NCI-H2107 treated with DMSO at 0.1 percent for 48 hours (cell line): ENCODE results near the gene PLEKHA8.

ENCODE experiments used
- DNase-seq: peaks from one replicate; lab custom pipeline; 2025; ENCODE audit not compliant: unreplicated experiment; lab: John Stamatoyannopoulos, UW

The PLEKHA8 gene, protein sequence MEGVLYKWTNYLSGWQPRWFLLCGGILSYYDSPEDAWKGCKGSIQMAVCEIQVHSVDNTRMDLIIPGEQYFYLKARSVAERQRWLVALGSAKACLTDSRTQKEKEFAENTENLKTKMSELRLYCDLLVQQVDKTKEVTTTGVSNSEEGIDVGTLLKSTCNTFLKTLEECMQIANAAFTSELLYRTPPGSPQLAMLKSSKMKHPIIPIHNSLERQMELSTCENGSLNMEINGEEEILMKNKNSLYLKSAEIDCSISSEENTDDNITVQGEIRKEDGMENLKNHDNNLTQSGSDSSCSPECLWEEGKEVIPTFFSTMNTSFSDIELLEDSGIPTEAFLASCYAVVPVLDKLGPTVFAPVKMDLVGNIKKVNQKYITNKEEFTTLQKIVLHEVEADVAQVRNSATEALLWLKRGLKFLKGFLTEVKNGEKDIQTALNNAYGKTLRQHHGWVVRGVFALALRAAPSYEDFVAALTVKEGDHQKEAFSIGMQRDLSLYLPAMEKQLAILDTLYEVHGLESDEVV

GRCh38 chr7:30028216-30028748 is at the start of gene PLEKHA8:
TSS of gene PLEKHA8 (plus strand) at chr7:30028412. CDS start at chr7:30028763, 351 bp downstream.
- DNase-seq, result peak; percentile 65

- DNase-seq, result no peak
Measured at GRCh38 chr7:29980151-29980550, 48.1 kb upstream of the PLEKHA8 start.

DNA sequence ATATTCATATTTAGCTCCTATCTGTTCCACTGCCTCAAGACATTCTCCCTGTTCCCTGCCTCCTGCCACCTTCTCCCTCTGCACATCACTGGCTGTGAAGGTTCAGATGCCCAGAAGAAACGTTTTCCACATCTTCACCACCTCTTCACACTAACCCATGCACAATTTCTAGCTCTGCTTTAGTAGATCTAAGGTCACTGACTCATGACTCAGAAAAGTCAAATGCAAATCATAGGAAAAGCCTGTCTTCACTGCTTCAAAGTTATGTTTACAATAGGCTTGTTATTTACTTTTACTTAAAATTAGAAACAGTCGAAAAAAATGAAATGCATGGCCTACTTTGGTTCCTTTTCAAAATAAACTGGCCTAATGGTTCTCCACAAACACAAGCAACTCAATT is 41.1 kb upstream of the PLEKHA8 start:
- no peak for DNase-seq

DNA sequence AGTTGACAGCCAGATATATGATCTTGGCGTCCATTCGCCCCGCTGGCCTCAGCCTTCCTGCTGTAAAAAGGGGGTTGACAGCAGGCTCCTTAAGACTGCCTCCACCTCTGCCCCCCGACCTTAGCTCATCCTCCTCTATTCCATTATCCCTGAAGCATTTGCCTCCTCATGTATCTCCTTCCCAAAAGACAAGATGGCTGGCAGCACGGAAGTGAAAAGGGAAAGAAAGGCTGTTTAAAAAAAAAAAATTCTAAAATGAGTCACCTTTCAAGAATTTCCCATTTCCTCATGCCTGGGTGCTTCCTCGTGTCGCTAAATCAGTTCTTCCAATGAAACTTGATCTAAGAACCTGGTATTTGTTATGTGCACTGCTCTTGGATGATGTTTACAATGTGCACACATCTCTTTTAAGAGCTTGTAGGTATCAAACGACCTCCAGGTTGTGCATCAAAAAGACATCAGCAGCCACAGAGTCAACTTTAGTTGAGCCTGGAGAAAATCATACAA is 40.3 kb upstream of the PLEKHA8 start:
- no peak for DNase-seq

DNA sequence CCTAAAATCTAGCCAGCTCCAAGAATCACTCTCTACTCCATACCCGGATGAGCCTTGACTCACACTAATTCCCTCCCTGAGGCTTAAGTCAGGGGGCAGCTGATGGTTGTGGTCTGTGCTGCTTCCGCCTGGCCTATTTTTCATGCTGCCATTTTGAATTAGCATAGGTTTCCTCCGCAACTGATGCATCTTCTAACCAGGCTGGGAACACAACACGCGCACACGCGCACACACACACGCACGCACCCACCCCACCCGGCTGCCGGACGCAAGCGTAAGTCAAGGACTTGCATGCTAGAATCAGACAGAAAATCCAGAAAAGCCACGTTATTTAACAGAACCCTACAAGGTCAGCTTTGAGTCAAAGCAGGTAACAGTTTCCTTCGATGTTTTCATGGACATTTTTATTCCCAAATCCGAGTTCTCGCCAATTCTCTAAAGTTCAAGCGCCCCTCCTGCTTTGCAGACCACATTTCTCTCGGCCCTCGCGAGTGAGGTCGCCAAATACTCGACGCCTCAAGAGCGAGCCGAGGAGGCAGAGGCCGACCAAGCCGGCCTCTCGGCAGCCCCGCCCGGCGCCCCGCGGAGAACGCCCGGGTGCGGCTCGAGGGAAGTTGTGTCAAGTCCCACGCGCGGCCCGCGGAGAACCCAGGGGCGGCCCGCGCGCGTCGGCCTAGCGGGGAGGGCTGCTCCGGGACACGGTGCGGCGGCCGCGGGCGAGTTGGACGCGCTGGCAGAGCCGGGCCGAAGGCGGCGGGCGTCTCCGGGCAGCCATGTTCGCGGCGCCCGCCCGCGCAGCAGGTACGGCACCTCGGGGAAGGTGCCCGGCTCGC is 39.6 kb upstream of the PLEKHA8 start:
- no peak for DNase-seq

- DNase-seq, result no peak
Measured at GRCh38 chr7:29989257-29989995, 38.8 kb upstream of the PLEKHA8 start, which contains the start of gene SCRN1. TSS of gene SCRN1 (minus strand) at chr7:29989801. CDS start at chr7:29969067, 20,734 bp downstream.

GRCh38 chr7:29990931-29991330 is 37.3 kb upstream of the PLEKHA8 start:
- DNase-seq, result no peak

- DNase-seq, result no peak
Measured at GRCh38 chr7:29991937-29992336, 36.3 kb upstream of the PLEKHA8 start.

- no peak for DNase-seq
Measured at GRCh38 chr7:29993140-29993539, 35.1 kb upstream of the PLEKHA8 start.

DNA sequence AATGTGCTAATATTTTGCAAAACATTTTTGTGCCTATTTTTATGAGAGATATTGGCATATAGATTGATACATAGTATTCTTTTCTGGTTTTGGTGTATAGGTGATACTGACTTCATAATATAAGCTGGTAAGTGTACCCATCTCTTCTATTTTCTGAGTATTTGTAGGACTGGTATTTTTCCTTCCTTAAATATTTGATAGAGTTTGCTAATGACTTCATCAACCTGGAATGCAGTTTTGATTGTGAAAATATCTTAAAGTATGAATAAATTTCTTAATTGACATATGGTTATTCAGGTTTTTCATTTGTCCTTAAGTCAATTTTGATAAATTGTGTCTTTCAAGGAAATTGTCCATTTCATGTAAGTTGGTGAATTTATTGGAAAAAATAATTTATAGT is 32.6 kb upstream of the PLEKHA8 start:
- DNase-seq, result no peak

- DNase-seq, result no peak
Measured at GRCh38 chr7:29996321-29996720, 31.9 kb upstream of the PLEKHA8 start.

GRCh38 chr7:29998489-29998888 is 29.7 kb upstream of the PLEKHA8 start:
- no peak for DNase-seq

DNA sequence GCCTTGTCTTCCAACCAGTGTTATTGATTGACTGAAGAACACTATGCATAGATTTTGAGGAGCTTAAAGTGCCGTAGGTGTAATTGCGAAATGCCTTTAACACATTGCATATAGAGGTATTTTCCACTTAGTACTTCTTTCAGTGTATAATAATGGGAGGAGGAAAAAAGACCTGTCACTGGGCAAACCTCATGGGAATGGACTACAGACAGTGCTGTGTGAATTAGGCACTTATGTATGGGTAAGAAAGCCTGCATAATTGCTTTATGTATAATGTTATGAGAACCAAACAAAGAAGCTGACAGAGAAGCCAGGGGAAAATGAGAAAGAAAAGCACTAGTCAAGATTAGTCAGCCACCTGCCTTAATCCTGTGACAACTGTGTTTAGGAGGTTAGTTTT is 26.2 kb upstream of the PLEKHA8 start:
- peak; percentile 97 for DNase-seq

DNA sequence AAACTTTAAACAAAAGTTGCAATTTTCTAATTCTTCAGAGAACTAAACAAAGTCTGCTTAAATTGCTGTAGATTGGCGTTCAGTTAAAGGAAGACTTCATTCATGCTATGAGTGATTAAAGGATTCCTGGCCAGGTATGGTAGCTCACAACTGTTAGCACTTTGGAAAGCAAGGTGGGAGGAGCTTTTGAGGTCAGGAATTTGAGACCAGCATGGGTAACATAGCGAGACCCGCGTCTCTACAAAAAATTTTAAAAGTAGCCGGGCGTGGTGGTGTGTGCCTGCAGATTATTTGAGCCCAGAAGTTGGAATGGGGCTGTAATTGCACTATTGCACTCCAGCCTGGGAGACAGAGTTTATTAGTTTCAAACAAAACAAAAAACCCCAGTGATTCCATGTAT is 25.1 kb upstream of the PLEKHA8 start:
- DNase-seq, result no peak

- peak; percentile 47 for DNase-seq
Measured at GRCh38 chr7:30005464-30005863, 22.7 kb upstream of the PLEKHA8 start.

- DNase-seq, result no peak
Measured at GRCh38 chr7:30010021-30010420, 18.2 kb upstream of the PLEKHA8 start.

DNA sequence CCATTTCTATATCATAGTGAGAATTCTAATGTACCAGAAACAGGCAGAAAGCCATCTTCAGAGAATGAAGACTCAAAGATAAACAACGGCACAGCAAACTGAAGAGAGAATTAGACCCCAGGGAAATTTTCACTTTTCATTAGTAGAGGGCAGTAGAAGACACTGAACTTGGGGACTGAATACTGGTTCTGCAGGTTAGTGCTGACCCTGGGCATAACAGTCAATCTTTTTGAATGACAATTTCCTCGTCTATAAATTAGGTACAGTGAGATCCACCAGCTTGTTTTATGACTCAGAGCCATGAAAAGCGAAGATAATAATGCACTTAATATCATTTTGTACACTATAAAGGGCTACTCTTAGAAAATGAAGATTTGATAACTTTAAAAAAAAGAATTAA is 15.5 kb upstream of the PLEKHA8 start:
- no peak for DNase-seq

- DNase-seq, result no peak
Measured at GRCh38 chr7:30018451-30018850, 9.8 kb upstream of the PLEKHA8 start.

DNA sequence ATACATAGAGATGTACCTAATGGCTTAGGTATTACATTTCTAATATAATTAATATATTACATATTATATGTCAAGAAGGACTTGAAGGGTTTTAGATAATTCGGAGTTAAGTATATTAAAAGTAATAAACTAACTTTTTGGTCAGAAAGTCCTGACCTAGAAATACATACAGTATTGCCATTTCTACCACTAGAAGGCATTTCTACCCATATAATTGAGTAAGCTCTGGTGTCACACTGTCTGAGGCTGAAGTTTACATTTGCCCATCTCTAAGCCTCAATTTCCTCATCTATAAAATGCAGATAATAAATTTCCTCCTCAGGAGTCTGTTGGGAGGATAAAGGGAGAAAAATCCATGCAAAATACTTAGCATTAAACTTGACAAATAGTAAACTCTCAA is 8.8 kb upstream of the PLEKHA8 start:
- DNase-seq, result no peak

DNA sequence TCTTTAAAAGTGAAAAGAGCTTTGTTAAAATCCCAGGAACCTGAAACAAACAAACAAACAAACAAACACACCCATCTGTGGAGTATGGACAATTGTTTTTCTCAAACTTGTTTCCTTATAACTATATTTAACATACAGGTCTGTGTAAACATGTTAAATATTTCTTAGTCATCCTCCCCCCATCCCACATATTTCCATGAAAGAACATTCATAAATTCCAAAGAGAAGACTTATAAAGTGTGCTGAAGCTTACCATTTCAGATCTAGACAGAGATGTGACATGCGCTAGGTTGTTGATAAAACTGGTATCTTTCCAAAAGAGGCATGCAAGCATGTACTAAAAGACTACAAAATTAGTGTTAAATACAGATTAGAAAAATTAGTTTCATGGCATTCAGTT is 8.3 kb upstream of the PLEKHA8 start:
- no peak for DNase-seq

GRCh38 chr7:30020535-30020934 is 7.7 kb upstream of the PLEKHA8 start:
- DNase-seq, result no peak
